Pancreas (tissue), 10 donors: Measurements from ENCODE around the gene MGAT5B. TPM values are rescaled to one million over a fixed set of nuclear protein-coding genes. Genes with fewer than 3 reads are reported as not detected.

Experiments used
- ATAC-seq, 4 donors: fragments of 200-7000 bp; cut with Tn5 transposase; one replicate each; pipeline versions ENCODE4 v1.8.0 to v1.9.1; 2020; ENCODE audit warnings: mild to moderate bottlenecking in 4 of 4, moderate library complexity in 4 of 4
- DNase-seq, 6 donors: peaks; one replicate each; pipeline ENCODE4 v3.0.0-alpha.2; 2020
- FAIRE-seq: peaks from 2 replicates; lab custom pipeline; 2012; peaks lifted over from hg19 to GRCh38; lab: Jason Lieb, UNC
- H3K27ac ChIP-seq, 4 donors: fragments of 200-600 bp; sonication (generic); 1 replicate in 3 of 4; 2 replicates in 1 of 4; pipeline versions ENCODE4 v1.5.0 to v1.8.0; 2020
- H3K27me3 ChIP-seq, 4 donors: fragments of 200-600 bp; one replicate each; pipeline ENCODE4 v1.8.0; 2021
- H3K36me3 ChIP-seq, 3 donors: fragments of 200-600 bp; sonication (generic) in 1 of 3; one replicate each; pipeline versions ENCODE4 v1.5.0 to v1.8.0; 2020 to 2021
- H3K4me1 ChIP-seq, 3 donors: fragments of 200-600 bp; one replicate each; pipeline ENCODE4 v1.8.0; 2021
- H3K4me3 ChIP-seq, 4 donors: fragments of 200-600 bp; sonication (generic) in 2 of 4; one replicate each; pipeline versions ENCODE4 v1.5.0 to v1.8.0; 2020 to 2021
- H3K9me3 ChIP-seq, 4 donors: fragments of 200-600 bp; one replicate each; pipeline ENCODE4 v1.8.0; 2021
- WGBS, 2 donors: extraction: QIAGEN DNeasy Blood & Tissue Kit; methylation state at CpG; one replicate each; pipeline ENCODE4 v1.1.7; 2013; 5-methylcytosine and 5-hydroxymethylcytosine counted together
- intact Hi-C, 3 donors: fragments of 100-400 bp; cut with DNase I; formaldehyde crosslinking; loops; one replicate each; pipeline versions ENCODE4 v1.11.1 to v1.14.2; 2022
- polyA plus RNA-seq, 2 donors: library from polyadenylated mRNA; stranded (reverse); fragments of 200-250 nt; gene quantifications; one replicate each; pipeline ENCODE4 v1.2.3, GENCODE V29; 2013
- total RNA-seq, 6 donors: library from RNA; stranded (reverse); fragmentation: NEBNext Ultra II Directional in 4 of 6; extraction: Animal tissue kit (Norgen Biotek cat#: 25700) in 4 of 6; gene quantifications; one replicate each; pipeline versions ENCODE4 v1.2.1 to v1.2.4, GENCODE V29; 2021 to 2023
- TF ChIP-seq, protein P1 (sequence below), 4 donors: fragments of 200-600 bp; sonication (generic) in 3 of 4; IDR thresholded peaks; one replicate each; pipeline versions ENCODE4 v1.5.0 to v1.8.0; 2021; ENCODE audit warnings: antibody characterized with exemption in 4 of 4
- donor health status: healthy with polysubstance abuse.
- donor health status: DM: no; HTN: no; CAD: no; lungs with moderate emphysema.
- donor health status: DM: no; HTN: no; CAD: no.
- donor health status: control.
- donor health status: control.
- donor health status: Bipolar disorder and iron deficiency.
- donor health status: DM: yes; HTN: yes; CAD: no.
- donor health status: DM: no; HTN: no; CAD: no.
- donor health status: DM: no; HTN: no; CAD: no.
- donor health status: DM: yes; HTN: yes; CAD: no.

MGAT5B gene
- total and polyA plus RNA-seq, 8 donors, result 0.21 to 1.2 (median 0.25) TPM; not detected in 1

DNA sequence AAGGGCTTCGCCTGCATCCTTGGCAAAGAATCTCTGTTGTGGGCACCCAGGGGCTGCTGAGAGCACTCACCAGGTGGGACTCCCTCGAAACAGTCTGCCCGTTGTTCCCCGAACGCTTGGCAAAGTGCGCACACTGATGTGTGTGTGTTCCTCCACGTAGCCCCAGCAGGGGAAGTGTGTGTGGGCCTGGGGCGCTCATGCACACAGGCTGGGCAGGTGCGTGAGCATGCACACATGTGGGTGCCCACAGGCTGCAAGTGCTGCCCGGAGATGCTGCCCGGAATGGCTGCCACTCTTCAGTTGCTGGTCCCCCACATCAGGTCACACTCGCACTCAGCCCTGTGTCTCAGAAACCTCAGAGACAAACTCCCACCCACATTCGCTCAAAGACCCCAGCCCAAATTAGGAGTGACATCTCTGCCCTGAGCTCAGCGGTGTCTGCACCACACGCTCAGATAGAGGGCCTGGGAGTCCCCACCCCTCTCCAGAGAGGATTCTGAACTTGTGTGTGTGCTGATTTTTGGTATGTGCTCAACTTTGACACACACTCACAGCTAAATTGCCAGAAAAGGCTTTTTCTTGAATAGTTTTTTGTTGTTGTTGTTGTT is 119.4 kb downstream of the MGAT5B start:
- FAIRE-seq, result no peak

GRCh38 chr17:76988796-76989195 is 120.6 kb downstream of the MGAT5B start:
- Histone ChIP-seq H3K4me3 (no peak overlapping the region), H3K4me1 (no peaks in the 10 kb centered on the region), H3K9me3 (no peaks in the 10 kb centered on the region), H3K36me3 (no peaks in the 10 kb centered on the region), H3K27me3 (no peaks in the 10 kb centered on the region), H3K27ac (no peak overlapping the region)
- no peak for ATAC-seq
- intact Hi-C loops, result no loop called here
- no peak for FAIRE-seq
- DNase-seq, result no peak
- WGBS, 2 donors, result 79 to 84% methylated on average over 13 of the region's 13 CpGs
- TF ChIP-seq, protein P1, sequence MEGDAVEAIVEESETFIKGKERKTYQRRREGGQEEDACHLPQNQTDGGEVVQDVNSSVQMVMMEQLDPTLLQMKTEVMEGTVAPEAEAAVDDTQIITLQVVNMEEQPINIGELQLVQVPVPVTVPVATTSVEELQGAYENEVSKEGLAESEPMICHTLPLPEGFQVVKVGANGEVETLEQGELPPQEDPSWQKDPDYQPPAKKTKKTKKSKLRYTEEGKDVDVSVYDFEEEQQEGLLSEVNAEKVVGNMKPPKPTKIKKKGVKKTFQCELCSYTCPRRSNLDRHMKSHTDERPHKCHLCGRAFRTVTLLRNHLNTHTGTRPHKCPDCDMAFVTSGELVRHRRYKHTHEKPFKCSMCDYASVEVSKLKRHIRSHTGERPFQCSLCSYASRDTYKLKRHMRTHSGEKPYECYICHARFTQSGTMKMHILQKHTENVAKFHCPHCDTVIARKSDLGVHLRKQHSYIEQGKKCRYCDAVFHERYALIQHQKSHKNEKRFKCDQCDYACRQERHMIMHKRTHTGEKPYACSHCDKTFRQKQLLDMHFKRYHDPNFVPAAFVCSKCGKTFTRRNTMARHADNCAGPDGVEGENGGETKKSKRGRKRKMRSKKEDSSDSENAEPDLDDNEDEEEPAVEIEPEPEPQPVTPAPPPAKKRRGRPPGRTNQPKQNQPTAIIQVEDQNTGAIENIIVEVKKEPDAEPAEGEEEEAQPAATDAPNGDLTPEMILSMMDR (IDR thresholded peaks at IDR 0.05), result no peak

More for the DNA sequence above, 119.4 kb downstream of the MGAT5B start:
- Histone ChIP-seq H3K4me1 (no peaks in the 10 kb centered on the region), H3K27me3 (no peaks in the 10 kb centered on the region), H3K36me3 (no peaks in the 10 kb centered on the region), H3K9me3 (no peaks in the 10 kb centered on the region), H3K27ac (no peak overlapping the region), H3K4me3 (no peak overlapping the region)
- TF ChIP-seq, protein P1 (IDR thresholded peaks at IDR 0.05), result no peak
- intact Hi-C loops, result no loop called here
- 58 to 68% methylated on average over 15 of the region's 15 CpGs for WGBS, 2 donors
- no peak for ATAC-seq
- no peak for DNase-seq

DNA sequence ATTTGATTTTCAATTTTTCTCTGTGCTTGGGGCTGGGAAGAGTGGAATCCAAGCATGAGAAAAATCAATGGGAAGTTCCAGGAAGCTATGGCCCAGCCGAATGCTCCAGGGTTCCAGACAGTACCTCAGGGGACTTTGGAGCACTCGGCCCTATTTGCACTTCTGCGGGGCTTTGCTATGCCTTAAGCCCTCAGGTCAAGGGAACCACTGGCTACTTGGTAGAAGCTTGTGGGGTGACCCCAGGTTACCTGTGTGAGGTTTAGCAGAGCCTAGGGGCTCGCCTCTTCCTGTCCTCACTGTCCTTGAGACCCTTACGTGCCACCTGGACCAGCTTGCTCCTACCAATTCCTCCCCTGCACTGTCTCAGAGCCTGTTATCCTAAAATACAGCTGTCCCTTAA is 121.3 kb downstream of the MGAT5B start:
- 46 to 54% methylated on average over 4 to 5 of the region's 5 CpGs for WGBS, 2 donors
- no peaks in the 10 kb centered on the region for H3K27me3 ChIP-seq
- FAIRE-seq (no peak), ATAC-seq (no peak), DNase-seq (no peak)
- TF ChIP-seq, protein P1 (IDR thresholded peaks at IDR 0.05), result no peak
- H3K9me3 ChIP-seq, result no peaks in the 10 kb centered on the region
- H3K4me1 ChIP-seq, result no peaks in the 10 kb centered on the region
- intact Hi-C loops, result no loop called here
- no peaks in the 10 kb centered on the region for H3K36me3 ChIP-seq
- H3K27ac ChIP-seq, result no peak overlapping the region
- no peak overlapping the region for H3K4me3 ChIP-seq

GRCh38 chr17:76992891-76993290 is 124.7 kb downstream of the MGAT5B start:
- ATAC-seq (no peak), FAIRE-seq (no peak), DNase-seq (no peak)
- Histone ChIP-seq H3K27ac (no peak overlapping the region), H3K36me3 (no peaks in the 10 kb centered on the region), H3K9me3 (no peaks in the 10 kb centered on the region), H3K4me3 (no peak overlapping the region), H3K4me1 (no peaks in the 10 kb centered on the region), H3K27me3 (no peaks in the 10 kb centered on the region)
- WGBS, 2 donors, result 30 to 33% methylated on average over 5 of the region's 5 CpGs
- intact Hi-C loops, result no loop called here
- TF ChIP-seq, protein P1 (IDR thresholded peaks at IDR 0.05), result no peak

DNA sequence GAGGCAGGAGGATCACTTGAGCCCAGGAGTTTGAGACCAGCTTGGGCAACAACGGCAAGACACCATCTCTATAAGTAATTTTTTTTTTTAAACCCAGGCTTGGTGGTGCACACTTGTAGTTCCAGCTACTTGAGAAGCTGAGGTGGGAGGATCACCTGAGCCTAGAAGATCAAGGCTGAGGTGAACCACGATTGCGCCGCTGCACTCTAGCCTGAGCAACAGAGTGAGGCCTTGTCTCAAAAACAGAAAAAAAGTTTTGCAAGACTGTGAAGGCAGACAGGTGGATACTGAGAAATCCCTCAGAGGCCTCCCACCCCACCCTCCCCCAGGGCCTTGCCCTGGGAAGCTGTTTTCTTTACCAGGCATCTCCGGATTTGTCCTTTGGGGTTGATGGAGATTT is 125.4 kb downstream of the MGAT5B start:
- Histone ChIP-seq H3K4me1 (no peaks in the 10 kb centered on the region), H3K36me3 (no peaks in the 10 kb centered on the region), H3K9me3 (no peaks in the 10 kb centered on the region), H3K27ac (no peak overlapping the region), H3K27me3 (no peaks in the 10 kb centered on the region), H3K4me3 (no peak overlapping the region)
- TF ChIP-seq, protein P1 (IDR thresholded peaks at IDR 0.05), result no peak
- intact Hi-C loops, result no loop called here
- no peak for ATAC-seq
- WGBS, 2 donors, result 39 to 42% methylated on average over 5 of the region's 5 CpGs
- no peak for DNase-seq
- FAIRE-seq, result no peak
